ENCODE measurements around the gene PCDH9. TPM values are rescaled to one million over a fixed set of nuclear protein-coding genes. Genes with fewer than 3 reads are reported as not detected.

Gene PCDH9
- total RNA-seq, 1 experiment from 2014 or later = 4.2 TPM

GRCh38 chr13:66899955-66900354, 330.2 kb downstream of the PCDH9 start:
- Histone ChIP-seq H3K4me3 (ENCODE audit: low read depth in 2 of 2, low read length in 2 of 2) (no peak overlapping the region), H3K9me3 (ENCODE audit: control insufficient read depth, insufficient read depth, low read depth, low read length) (no peaks in the 10 kb centered on the region), H3K27me3 (ENCODE audit: control insufficient read depth, insufficient read depth, low read length) (no peaks in the 10 kb centered on the region), H3K4me1 (ENCODE audit: control insufficient read depth, insufficient read depth, low read length) (no peaks in the 10 kb centered on the region), H3K36me3 (ENCODE audit: control insufficient read depth, insufficient read depth, low read length) (no peaks in the 10 kb centered on the region), H3K27ac (ENCODE audit: low read length) (no peak overlapping the region)
- BruUV-seq (replicated peaks) = no TSS peak
- peak; percentile 42; the same call in 1 of the 2 replicates for ATAC-seq
- ChIA-PET CTCF (no interaction called here), POLR2A (no interaction called here)
- in situ Hi-C loops (cut with HindIII; ENCODE audit: low pct_unique_long_range_greater_than_20kb, low sequenced_read_pairs) = no loop called here
- no peak for TF ChIP-seq CTCF (IDR thresholded peaks at IDR 0.05)
- no peak for TF ChIP-seq SIN3A (IDR thresholded peaks at IDR 0.05; ENCODE audit: borderline replicate concordance, insufficient read depth, low read depth, low read length)
- TF ChIP-seq REST (IDR thresholded peaks at IDR 0.05; ENCODE audit: insufficient read depth in 1 of 2, low read depth in 2 of 2, low read length in 1 of 2) = no peak
- no peak for TF ChIP-seq TCF7L2 (IDR thresholded peaks at IDR 0.05; ENCODE audit: low read depth, low read length)
- DNase-seq (ENCODE audit: low read depth, low spot score) = no peak
- intact Hi-C loops (cut with micrococcal nuclease; ENCODE audit: unreplicated experiment) = no loop called here

GRCh38 chr13:66896933-66897332, 333.2 kb downstream of the PCDH9 start:
- ATAC-seq (no peak), DNase-seq (ENCODE audit: low read depth, low spot score) (no peak)
- ChIA-PET POLR2A (no interaction called here), CTCF (no interaction called here)
- TF ChIP-seq SIN3A (IDR thresholded peaks at IDR 0.05; ENCODE audit: borderline replicate concordance, insufficient read depth, low read depth, low read length) (no peak), POLR2AphosphoS5 (IDR thresholded peaks at IDR 0.05; ENCODE audit: low read depth, low read length) (no peak), CTCF (IDR thresholded peaks at IDR 0.05) (no peak), TCF7L2 (IDR thresholded peaks at IDR 0.05; ENCODE audit: low read depth, low read length) (no peak), REST (IDR thresholded peaks at IDR 0.05; ENCODE audit: insufficient read depth in 1 of 2, low read depth in 2 of 2, low read length in 1 of 2) (no peak)
- intact Hi-C loops (cut with micrococcal nuclease; ENCODE audit: unreplicated experiment) (no loop called here), in situ Hi-C loops (cut with HindIII; ENCODE audit: low pct_unique_long_range_greater_than_20kb, low sequenced_read_pairs) (no loop called here)
- Histone ChIP-seq H3K4me3 (ENCODE audit: low read depth in 2 of 2, low read length in 2 of 2) (no peak overlapping the region), H3K27ac (ENCODE audit: low read length) (no peak overlapping the region), H3K4me1 (ENCODE audit: control insufficient read depth, insufficient read depth, low read length) (no peaks in the 10 kb centered on the region), H3K9me3 (ENCODE audit: control insufficient read depth, insufficient read depth, low read depth, low read length) (no peaks in the 10 kb centered on the region), H3K27me3 (ENCODE audit: control insufficient read depth, insufficient read depth, low read length) (no peaks in the 10 kb centered on the region), H3K36me3 (ENCODE audit: control insufficient read depth, insufficient read depth, low read length) (no peaks in the 10 kb centered on the region)
- BruUV-seq (replicated peaks) = no TSS peak
